NCI-H526 treated with DMSO at 0.1 percent for 48 hours (cell line): ENCODE results near the gene BHLHE41.

ENCODE experiments used
- DNase-seq: peaks from one replicate; lab custom pipeline; 2025; lab: John Stamatoyannopoulos, UW

Gene BHLHE41

GRCh38 chr12:26124446-26125399, at the start of gene BHLHE41:
TSS of gene BHLHE41 (minus strand) at chr12:26125037. CDS start at chr12:26124779, 258 bp downstream.
- DNase-seq = peak; percentile 84

DNA sequence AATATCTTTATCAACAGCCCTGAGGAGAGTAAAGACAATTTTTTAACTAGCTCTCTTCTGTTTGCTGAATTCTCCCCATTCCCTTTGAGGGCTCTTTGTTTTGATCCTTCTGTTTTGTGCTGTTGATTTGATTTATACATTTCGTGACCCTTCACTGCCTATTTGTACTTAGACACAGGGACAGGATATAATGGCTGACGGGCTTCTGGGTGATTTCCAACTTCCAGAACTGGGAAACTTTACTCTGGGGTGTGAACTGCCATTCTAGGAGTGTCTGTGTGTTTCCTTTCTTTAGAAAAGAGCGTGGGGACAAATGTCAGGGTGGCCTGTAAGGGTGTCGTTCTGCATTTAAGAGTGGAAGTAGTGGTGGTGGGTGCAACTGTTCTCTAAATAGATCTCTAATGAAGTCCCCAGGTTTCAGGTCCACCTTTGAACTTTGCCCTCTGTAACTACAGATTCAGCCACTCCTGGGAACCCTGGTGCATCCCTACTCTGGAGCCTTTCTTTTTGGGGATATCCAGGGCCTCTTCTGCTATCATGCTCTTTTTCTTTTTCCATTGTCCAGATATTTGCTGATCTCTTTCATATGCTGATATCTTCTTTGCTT, 48.2 kb upstream of the BHLHE41 start:
- no peak for DNase-seq

DNA sequence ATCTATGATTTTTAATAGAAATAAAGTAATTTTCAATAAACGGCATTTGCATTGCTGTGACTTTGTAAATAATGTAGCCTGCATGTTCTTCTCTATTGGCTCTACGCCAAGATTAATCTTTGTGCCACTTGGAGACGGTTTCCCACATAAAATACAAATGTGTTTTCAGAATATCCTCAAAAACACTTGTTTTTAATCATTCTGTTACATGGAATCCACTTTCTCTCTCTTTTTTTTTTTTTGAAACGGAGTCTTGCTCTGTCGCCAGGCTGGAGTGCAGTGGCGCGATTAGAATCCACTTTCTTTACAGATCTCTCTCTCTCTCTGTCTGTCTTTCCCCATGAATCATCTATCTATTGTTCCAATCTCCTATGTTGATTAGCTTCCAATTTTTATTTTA, 47.7 kb upstream of the BHLHE41 start:
- DNase-seq = no peak

DNA sequence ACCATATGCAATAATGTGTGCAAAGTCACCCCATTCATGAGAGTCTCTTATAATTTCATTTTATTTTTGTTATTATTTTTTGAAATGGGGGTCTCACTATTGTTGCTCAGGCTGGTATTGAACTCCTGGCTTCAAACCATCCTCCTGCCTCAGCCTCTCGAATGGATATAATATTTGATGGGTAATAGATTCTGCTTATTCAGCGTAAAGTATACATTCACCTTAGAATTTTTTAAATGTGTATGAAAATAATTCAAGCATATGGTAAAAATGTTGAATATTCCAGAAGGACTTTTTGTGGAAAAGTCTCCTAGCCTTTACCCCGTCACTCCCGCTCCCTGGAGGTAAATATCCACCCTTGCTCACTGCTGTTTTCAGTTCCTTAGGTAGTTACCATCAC, 47.2 kb upstream of the BHLHE41 start:
- DNase-seq = no peak

- DNase-seq = no peak
Measured at GRCh38 chr12:26164118-26164517, 39.3 kb upstream of the BHLHE41 start.

- no peak for DNase-seq
Measured at GRCh38 chr12:26162905-26163304, 38.1 kb upstream of the BHLHE41 start.

- no peak for DNase-seq
Measured at GRCh38 chr12:26162174-26162573, 37.3 kb upstream of the BHLHE41 start.

GRCh38 chr12:26158078-26158764, 33.4 kb upstream of the BHLHE41 start:
- DNase-seq = no peak

DNA sequence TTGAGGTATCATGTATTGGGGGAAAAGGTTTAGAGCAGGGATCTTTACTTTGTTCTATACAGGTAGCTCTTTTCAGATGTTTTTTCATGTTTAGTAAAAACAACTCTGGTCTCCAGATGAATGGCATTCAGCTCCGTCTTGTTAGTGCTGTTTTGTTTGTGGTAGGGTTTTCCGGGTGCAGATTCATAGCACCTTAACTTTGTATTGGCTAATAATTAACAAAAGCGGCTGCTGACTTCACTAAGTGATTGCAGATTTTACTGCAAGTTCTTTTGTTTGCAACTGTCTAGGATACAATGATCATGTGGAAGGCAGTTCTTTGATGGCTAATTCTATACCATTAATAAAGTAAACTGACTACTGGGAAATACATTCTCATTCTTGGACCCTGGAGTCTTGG, 32.2 kb upstream of the BHLHE41 start:
- peak; percentile 53 for DNase-seq

- no peak for DNase-seq
Measured at GRCh38 chr12:26156201-26156871, 31.5 kb upstream of the BHLHE41 start.

GRCh38 chr12:26153421-26154154, 28.8 kb upstream of the BHLHE41 start:
- no peak for DNase-seq

DNA sequence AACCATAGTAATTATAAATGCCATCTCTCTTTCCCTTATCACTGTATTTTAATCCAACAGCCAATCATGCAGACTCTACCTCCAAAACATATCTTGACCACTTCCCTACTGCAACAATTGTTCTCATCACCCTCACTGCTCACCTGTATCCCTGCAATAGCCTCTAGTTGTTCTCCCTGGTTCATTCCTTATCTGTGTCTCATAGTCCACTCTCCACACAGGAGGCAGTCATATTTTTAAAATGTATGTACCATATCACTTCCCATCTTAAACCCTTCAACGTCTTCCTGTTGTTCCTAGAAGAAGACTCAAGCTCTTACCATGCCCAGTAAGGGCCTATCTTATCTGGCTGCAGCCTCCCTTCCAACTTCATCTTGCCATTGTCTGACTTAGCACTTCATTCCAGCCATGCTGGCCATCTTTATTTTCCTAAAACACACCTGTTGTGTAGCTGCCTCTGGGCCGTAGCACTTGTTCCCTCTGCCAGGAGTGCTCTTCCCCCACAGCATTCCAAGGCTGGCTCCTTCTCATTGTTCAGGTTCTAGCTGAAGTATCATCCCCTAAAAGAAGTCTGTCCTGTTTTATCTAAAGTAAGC, 27.8 kb upstream of the BHLHE41 start:
- DNase-seq = no peak

- DNase-seq = no peak
Measured at GRCh38 chr12:26150736-26151450, 26.1 kb upstream of the BHLHE41 start.

- DNase-seq = no peak
Measured at GRCh38 chr12:26149968-26150500, 25.2 kb upstream of the BHLHE41 start.

- DNase-seq = no peak
Measured at GRCh38 chr12:26148291-26148690, 23.5 kb upstream of the BHLHE41 start.

GRCh38 chr12:26143291-26143690, 18.5 kb upstream of the BHLHE41 start:
- DNase-seq = no peak

DNA sequence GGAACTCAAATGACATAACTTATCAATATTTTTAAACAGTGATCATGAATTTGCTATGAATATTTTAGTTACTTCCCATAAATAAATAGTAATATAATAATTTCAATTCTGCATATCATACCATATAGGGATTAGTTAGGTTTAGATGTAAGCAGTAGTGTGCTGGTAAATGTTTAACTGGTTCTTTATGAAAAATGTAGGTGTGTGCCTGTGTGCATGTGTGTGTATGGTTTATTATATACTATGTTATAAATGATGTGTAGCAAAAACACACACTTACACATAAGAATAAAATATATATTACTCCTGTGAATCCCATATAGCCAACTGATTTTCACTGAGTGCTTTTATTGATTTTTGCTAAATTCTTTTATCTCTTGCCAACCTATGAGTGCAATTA, 14.0 kb upstream of the BHLHE41 start:
- no peak for DNase-seq

- DNase-seq = no peak
Measured at GRCh38 chr12:26136688-26137087, 11.9 kb upstream of the BHLHE41 start.

- DNase-seq = no peak
Measured at GRCh38 chr12:26135571-26135970, 10.7 kb upstream of the BHLHE41 start.

DNA sequence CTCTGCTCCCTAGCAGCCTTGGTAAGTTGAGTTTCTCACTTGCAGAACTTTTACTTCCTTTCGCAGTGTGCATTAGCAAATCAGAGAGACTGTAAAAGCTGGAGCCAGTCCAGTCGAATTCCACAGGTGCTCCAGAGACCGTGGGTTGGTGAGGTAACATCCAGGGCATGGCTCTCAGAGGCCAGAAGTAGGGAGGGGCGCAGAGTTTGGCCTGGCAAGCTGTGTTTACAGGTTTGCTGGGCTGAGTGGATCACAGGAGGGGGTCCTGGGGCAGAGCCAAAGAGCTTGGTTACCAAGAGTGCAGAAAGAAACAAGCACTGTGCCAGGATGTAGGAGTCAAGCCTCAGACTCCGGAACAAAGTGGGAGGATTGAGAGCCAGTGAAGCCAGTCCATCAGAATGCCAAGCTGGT, 10.2 kb upstream of the BHLHE41 start:
- no peak for DNase-seq
